HUDEP-2 (cell line): ENCODE data around the gene SNX9.

Experiments
- DNase-seq, 76 experiments: peaks; one replicate each; lab custom pipeline; 2025; ENCODE audit not compliant: unreplicated experiment in 76 of 76; lab: John Stamatoyannopoulos, UW

SNX9 gene

GRCh38 chr6:157985378-157986155 is 162.5 kb downstream of the SNX9 start:
- DNase-seq, result no peak

DNA sequence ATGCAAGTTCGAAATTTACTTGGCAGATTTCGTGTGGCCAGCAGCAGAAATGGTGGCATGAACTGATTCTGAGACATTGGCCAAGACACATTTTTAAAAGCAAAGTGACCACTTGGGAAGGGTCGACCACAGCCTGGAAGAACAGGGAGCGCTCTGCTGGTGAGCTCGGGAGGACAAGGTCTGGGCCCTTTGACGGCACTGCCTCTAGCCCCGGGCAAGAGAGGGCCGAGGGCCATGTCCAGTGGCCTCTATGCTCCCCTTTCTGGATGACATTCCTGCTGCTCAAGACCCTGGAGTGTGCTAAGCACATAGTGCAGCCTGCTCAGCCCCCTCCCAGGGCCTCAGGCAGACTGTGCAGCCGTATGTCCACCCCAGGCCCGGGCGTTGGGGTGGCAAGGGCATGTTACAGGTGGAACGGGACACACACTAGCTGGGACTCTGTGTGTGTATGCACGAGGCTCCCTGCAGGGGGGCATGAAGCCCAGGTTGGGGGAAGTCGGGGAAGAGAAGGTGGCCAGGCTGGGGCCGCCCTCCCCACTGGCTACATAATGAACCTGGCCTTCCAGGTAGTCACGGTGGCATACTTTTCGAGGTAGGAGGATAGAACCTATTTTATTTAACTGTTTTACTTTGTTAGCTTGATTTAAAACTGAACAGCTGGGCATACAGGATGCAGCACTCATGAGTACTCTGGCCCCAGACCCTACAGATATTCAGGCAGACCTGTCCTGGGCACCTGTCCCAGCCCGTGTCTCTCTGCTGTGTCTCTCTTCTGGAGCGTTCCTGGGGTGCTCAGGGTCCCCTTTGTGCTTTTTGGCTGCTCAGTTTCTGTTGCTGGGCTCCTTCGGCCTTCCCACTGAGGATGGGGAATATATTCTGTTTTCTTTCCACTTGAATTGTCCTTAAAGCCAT is 165.0 kb downstream of the SNX9 start:
- no peak for DNase-seq

DNA sequence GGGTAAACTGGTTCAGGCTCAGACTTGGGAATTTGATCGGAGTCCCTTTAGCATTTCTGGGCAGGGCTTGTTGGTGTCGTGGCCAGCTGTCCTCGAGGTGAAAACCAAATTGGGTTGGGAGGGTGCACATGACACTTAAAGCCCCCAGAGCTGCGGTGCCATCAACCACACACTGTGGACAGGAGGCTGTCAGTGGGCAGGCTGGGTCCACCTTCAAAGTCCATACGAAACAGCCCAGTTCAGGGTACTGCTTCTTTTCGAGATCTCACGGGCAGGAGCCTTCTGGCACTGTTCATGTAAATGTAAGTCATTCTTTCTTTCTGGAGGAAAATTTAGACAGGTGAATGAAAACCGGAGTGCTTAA is 165.6 kb downstream of the SNX9 start:
- no peak for DNase-seq

DNA sequence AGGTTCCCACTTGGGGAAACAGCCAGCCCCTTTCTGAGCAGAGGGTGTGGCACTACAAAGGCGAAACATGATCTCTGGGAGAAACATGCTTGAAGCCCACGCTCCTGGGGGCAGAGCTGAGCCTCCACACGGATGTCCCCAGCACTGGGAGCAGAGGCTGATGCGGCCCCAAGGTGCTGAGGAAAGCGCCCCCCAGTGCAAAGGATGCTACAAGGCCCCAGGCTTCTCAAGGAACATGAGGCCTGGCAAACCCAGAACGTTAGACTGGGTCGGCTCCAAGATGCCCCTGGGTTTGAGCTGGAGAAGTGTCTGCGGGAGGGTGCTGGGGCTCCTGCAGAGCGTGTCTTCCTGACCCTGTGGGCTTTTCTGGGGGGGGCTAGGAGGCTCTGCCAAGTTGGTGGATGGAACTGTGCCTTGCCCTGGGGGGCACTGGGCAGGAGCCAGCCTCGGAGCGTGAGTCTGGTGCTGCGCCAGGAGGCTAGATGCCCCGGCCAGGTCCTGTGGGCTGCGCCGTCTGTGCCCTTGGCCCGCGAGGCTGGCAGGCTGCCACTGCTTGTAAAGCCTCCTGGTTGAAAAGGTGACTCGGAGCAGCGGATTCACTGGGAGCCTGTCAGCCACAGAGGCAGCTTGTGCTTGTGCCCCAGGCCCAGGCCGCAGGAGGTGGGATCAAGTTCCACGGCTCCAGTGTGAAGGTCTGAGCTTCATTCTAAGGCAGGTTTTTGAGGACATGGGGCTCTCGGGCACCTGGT is 166.7 kb downstream of the SNX9 start:
- DNase-seq, result peak in 1 of 76 experiments; percentile 10

- no peak for DNase-seq
These were observed 167.4 kb downstream of the SNX9 start for GRCh38 chr6:157990321-157991066.

GRCh38 chr6:157991067-157991432 is 168.0 kb downstream of the SNX9 start:
- DNase-seq, result no peak

DNA sequence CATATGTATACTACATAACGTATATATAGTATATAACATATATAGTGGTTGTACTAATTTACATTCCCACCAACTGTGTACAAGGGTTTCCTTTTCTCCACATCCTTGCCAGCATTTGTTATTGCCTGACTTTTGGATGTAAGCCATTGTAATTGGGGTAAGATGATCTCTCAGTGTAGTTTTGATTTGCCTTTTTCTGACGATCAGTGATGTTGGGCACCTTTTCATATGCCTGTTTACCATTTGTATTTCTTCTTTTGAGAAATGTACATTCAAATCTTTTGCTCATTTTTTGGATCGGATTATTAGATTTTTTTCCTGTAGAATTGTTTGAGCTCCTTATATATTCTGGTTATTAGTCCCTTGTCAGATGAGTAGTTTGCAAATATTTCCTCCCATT is 170.0 kb downstream of the SNX9 start:
- DNase-seq, result no peak

DNA sequence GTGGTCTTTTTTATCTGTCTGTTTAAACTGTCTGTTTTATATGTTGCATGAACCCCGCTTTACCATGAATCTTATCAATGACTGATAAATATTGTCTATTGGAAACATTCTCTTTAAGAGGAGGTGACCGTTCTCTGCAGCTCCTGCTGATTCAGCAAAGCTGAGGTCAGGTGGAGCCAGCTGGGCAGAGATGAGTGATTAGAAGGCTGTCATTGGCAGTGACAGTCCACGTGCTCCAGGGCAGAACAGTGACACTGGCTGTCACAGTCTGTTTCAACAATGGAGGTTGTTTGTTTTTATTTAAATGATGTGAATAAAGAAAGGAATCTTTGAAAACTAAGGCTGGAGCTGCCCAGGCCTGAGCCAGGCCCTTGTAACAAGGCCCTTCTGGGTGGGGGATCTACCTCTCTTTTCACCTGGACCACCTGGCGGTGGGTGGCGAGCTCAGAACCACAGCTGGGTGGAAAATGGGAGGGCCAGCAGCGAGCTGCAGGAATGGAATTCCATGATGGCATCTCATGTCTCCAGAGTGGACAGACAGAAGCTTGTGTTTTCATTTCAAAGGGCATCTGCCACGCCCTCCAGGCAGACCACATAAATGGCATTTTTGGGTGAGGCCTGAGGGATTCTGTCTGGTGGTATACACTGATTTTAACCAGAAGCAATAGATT is 171.2 kb downstream of the SNX9 start:
- DNase-seq, result peak in 3 of 76 experiments; percentile 14 to 23 (median 18)
